Osteoblast (primary cell): ENCODE measurements around the gene CD47. TPM values are rescaled to one million over a fixed set of nuclear protein-coding genes. Genes with fewer than 3 reads are reported as not detected.

Experiments used
- DNase-seq: peaks from one replicate; pipeline ENCODE4 v3.0.0; 2011; ENCODE audit warnings: low spot score, mixed read lengths; ENCODE audit not compliant: insufficient read length; ENCODE audit errors: missing footprints
- H2AFZ ChIP-seq: 2 replicates; pipeline ENCODE4 v1.6.0; 2011; ENCODE audit warnings: mild to moderate bottlenecking, low read length
- H3K27ac ChIP-seq: 2 replicates; pipeline ENCODE4 v1.5.1; 2011; ENCODE audit warnings: mild to moderate bottlenecking, low read depth, low read length, moderate library complexity
- H3K27me3 ChIP-seq: 2 replicates; pipeline ENCODE4 v1.6.0; 2012; ENCODE audit warnings: mild to moderate bottlenecking, control low read depth, inconsistent platforms, low read length, moderate library complexity; ENCODE audit not compliant: insufficient read depth
- H3K36me3 ChIP-seq: 2 replicates; pipeline ENCODE4 v1.5.1; 2011; ENCODE audit warnings: mild to moderate bottlenecking, low read length, control low read depth, moderate library complexity; ENCODE audit not compliant: insufficient read depth
- H3K4me1 ChIP-seq: 2 replicates; pipeline ENCODE4 v1.5.1; 2011; ENCODE audit warnings: mild to moderate bottlenecking, low read length, control low read depth, moderate library complexity; ENCODE audit not compliant: insufficient read depth
- H3K4me2 ChIP-seq: 2 replicates; pipeline ENCODE4 v1.6.0; 2011; ENCODE audit warnings: mild to moderate bottlenecking, low read length; ENCODE audit not compliant: insufficient read depth
- H3K4me3 ChIP-seq: fragments of 200-600 bp; sonication (generic); 3 replicates; pipeline ENCODE4 v1.5.1; 2012; ENCODE audit warnings: mild to moderate bottlenecking, low read length, inconsistent platforms; ENCODE audit not compliant: insufficient read depth
- H3K79me2 ChIP-seq: 2 replicates; pipeline ENCODE4 v1.6.0; 2012; ENCODE audit warnings: mild to moderate bottlenecking, low read length, control low read depth, inconsistent platforms; ENCODE audit not compliant: insufficient read depth
- H3K9me3 ChIP-seq: 2 replicates; pipeline ENCODE4 v1.5.1; 2011; ENCODE audit warnings: low read depth, low read length, control low read depth
- H4K20me1 ChIP-seq: 2 replicates; pipeline ENCODE4 v1.6.0; 2012; ENCODE audit warnings: mild to moderate bottlenecking, low read length, control low read depth; ENCODE audit not compliant: insufficient read depth
- CTCF ChIP-seq: IDR thresholded peaks from 2 replicates; pipeline ENCODE4 v1.5.1; 2011; ENCODE audit warnings: mild to moderate bottlenecking, low read depth, low read length, moderate library complexity; ENCODE audit errors: extremely low read depth
- total RNA-seq: library from RNA; depleted of rRNA; stranded (reverse); fragments of >200 nt; gene quantifications from 2 replicates; pipeline ENCODE4 v1.2.3, GENCODE V29; 2012

Gene CD47
- total RNA-seq, 1 donor, result 72.7 TPM

GRCh38 chr3:108044699-108045098 is 46.1 kb downstream of the CD47 start:
- Histone ChIP-seq H3K36me3 (peaks cover 8% of the 10 kb centered on the region), H3K4me2 (no peak overlapping the region), H3K4me3 (no peak overlapping the region), H3K9me3 (no peaks in the 10 kb centered on the region), H3K27me3 (no peaks in the 10 kb centered on the region), H3K4me1 (no peaks in the 10 kb centered on the region), H2AFZ (no peak overlapping the region), H3K27ac (no peak overlapping the region), H4K20me1 (no peaks in the 10 kb centered on the region), H3K79me2 (no peaks in the 10 kb centered on the region)
- no peak for DNase-seq
- no peak for TF ChIP-seq CTCF

- no peak overlapping the region for H3K4me3 ChIP-seq
- H3K27ac ChIP-seq, result no peak overlapping the region
- H2AFZ ChIP-seq, result no peak overlapping the region
- H3K4me2 ChIP-seq, result no peak overlapping the region
- TF ChIP-seq CTCF, result no peak
- H3K4me1 ChIP-seq, result no peaks in the 10 kb centered on the region
- H3K79me2 ChIP-seq, result no peaks in the 10 kb centered on the region
- no peaks in the 10 kb centered on the region for H3K27me3 ChIP-seq
- H3K9me3 ChIP-seq, result no peaks in the 10 kb centered on the region
- peaks cover 7% of the 10 kb centered on the region for H3K36me3 ChIP-seq
- no peak for DNase-seq
- H4K20me1 ChIP-seq, result no peaks in the 10 kb centered on the region
Observed at GRCh38 chr3:108042300-108042699, 48.5 kb downstream of the CD47 start.

GRCh38 chr3:108041253-108041652 is 49.6 kb downstream of the CD47 start:
- no peak overlapping the region for H3K4me3 ChIP-seq
- no peaks in the 10 kb centered on the region for H3K4me1 ChIP-seq
- H4K20me1 ChIP-seq, result no peaks in the 10 kb centered on the region
- H3K79me2 ChIP-seq, result no peaks in the 10 kb centered on the region
- no peaks in the 10 kb centered on the region for H3K27me3 ChIP-seq
- DNase-seq, result no peak
- no peak for TF ChIP-seq CTCF
- H3K27ac ChIP-seq, result no peak overlapping the region
- no peak overlapping the region for H2AFZ ChIP-seq
- peaks cover 2% of the 10 kb centered on the region for H3K36me3 ChIP-seq
- no peaks in the 10 kb centered on the region for H3K9me3 ChIP-seq
- H3K4me2 ChIP-seq, result no peak overlapping the region

- Histone ChIP-seq H3K4me1 (no peaks in the 10 kb centered on the region), H3K27me3 (no peaks in the 10 kb centered on the region), H3K4me3 (no peak overlapping the region), H3K36me3 (no peaks in the 10 kb centered on the region), H2AFZ (no peak overlapping the region), H3K9me3 (no peaks in the 10 kb centered on the region), H4K20me1 (no peaks in the 10 kb centered on the region), H3K79me2 (no peaks in the 10 kb centered on the region), H3K4me2 (no peak overlapping the region), H3K27ac (no peak overlapping the region)
- no peak for TF ChIP-seq CTCF
- no peak for DNase-seq
Observed at GRCh38 chr3:108037770-108038169, 53.1 kb downstream of the CD47 start.
